Hematopoietic multipotent progenitor cell (in vitro differentiated cells): ENCODE measurements around the gene PBRM1. TPM values are rescaled to one million over a fixed set of nuclear protein-coding genes. Genes with fewer than 3 reads are reported as not detected.

ENCODE experiments used
- DNase-seq, 3 donors: peaks; one replicate each; pipeline ENCODE4 v3.0.0-alpha.2; 2011 to 2015; ENCODE audit warnings: low read depth in 2 of 3, low spot score in 2 of 3
- total RNA-seq: library from RNA; depleted of rRNA; stranded (reverse); fragments of >200 nt; gene quantifications from one replicate; pipeline ENCODE4 v1.2.3, GENCODE V29; 2012

Gene PBRM1
- total RNA-seq, 1 donor, result 63.3 TPM

DNA sequence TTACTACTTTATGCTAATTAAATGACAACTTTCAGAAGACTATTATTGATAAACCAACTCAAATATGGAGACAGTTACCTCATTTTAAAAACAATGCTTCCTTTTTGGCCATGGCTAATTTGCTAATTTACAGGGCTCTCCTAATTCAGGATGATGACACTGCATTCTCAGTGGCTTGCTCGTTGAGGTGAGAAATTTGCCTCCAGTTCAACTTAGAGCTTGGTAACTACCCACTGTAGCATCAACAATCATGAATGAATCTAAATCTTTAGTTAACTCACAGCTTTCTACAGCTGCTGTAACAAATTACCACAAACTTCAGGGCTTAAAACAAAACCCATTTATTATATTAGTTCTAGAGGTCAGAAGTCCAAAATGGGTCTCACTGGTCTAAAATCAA is 14.0 kb downstream of the PBRM1 start:
- no peak for DNase-seq

DNA sequence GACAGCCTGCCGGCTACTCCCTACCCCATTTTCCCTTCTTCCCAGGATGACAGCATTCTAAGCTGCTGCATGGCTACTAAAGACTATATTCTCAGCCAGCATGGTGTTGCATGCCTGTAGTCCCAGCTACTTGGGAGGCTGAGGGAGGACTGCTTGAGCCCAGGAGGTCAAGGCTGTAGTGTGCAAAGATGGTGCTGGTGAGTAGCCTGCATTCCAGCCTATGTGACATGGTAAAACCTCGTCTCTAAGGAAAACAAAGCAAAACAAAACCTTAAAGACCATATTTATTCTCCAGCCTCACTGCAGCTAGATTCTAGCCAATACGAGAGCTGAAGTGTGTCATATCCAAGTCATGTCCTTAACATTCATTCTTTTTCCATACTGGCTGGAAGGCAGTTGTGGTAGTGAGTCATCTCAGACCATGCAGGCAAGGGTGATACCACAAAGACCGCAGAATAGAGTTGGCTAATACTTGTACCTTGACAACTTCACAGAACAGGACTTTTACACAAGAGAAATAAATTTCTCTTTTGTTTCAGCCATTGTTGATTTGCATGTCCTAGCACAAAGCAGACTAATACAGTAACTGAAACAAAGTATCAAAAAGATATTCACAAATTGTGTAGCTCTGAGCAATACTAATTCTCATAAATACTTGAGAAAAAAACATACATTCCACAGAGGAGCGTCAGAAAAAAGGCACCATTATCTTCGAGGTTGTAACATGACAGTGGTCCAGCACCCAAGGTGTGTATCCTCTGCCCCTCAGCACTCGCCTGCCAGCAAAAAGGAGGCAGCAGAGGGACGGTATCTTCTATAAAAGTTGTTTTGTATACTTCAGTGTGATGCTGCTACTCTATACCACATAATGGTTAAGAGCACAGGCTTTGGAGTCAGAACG is 14.8 kb downstream of the PBRM1 start:
- DNase-seq, result peak in 2 of 3 donors; percentile 45 to 74

DNA sequence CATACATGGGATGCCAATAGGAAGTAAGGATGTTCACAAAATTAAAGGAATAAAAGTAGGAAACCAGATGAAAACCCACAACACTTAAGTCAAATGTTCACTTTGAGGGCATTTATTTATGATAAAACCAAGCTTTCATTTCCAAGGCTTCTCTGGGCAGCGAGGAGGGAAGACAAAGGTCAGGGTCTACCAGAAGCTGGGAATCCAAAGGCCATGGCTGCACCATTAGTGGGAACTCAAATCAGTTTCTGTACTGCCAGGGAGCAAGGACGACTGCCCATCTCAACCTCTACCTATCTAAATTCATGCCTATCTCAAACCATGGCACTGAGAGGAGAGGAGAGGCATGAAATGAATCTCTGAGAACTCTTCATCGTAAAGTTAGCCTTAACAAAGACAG is 22.6 kb downstream of the PBRM1 start:
- DNase-seq, result no peak

DNA sequence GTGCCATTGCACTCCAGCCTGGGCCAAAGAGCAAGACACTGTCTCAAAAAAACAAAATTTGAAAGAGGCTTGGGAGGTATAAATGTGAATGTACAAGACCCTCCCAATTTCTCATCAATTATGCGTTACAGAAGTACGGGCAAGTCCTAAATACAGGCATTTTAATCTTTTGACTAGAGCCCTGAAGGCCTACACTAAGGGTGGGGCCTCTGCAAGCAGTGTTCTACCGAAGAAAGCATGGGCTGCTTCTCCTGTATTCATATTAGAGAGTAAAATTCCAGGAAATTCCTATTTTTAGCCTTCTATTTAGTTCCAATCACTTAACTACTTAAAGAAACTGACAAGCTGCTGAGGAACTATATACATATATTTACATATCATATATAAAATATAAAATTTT is 25.7 kb downstream of the PBRM1 start:
- DNase-seq, result no peak

DNA sequence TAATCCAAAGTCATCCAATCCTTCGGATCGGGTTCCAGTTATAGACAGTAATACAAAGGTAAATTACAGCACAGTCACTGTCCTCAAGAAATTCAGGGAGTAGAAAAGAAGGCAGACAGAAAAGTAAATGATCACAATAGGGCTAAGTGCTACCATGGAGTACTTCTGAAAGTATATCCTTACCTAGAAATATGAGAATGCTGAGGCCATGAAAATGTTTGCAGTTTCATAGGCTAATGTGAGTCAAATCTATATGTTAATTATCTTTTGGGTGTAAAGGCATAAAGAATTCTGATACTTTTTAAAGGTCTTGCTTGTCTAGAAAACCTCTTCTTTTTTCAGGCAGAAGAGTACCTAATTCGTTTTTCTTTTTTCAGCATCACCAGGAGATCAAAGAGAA is 29.8 kb downstream of the PBRM1 start:
- DNase-seq, result no peak

DNA sequence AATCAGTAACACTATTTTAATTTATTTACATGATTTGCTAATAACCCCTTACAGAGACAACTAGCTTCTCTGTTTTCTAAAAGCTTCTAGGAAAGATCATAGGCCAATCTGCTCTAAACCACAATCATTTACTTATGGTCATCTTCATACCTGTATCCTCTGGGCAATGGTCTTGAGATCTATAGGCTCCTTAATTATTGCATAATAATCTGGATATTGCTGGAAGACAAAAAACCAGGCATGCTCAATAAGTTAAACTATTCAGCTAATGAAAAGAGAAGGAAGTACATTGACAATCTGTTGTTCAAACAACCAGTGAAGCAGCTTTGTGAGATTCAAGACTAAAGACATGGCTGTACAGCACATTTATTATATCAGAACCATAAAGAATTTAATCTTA is 34.1 kb downstream of the PBRM1 start:
- no peak for DNase-seq

DNA sequence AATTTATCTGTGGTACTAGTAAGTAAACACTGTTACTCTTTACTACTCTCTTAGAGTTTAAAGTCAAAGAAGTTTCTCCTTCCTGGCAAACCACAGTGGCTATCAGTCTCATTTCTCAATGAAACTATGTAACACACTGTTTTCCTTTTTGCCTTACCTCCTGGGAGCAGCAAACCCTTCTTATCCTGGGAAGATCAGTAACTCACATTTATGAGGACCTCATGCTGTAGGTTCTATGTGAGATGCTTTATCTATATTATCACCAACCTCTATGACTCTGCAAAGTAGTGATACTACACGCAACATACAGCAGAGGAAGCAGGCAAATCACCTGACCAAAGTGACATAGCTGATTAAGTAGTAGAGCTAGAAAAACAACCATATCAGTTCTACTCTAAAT is 35.3 kb downstream of the PBRM1 start:
- DNase-seq, result peak in 2 of 3 donors; percentile 26 to 51

DNA sequence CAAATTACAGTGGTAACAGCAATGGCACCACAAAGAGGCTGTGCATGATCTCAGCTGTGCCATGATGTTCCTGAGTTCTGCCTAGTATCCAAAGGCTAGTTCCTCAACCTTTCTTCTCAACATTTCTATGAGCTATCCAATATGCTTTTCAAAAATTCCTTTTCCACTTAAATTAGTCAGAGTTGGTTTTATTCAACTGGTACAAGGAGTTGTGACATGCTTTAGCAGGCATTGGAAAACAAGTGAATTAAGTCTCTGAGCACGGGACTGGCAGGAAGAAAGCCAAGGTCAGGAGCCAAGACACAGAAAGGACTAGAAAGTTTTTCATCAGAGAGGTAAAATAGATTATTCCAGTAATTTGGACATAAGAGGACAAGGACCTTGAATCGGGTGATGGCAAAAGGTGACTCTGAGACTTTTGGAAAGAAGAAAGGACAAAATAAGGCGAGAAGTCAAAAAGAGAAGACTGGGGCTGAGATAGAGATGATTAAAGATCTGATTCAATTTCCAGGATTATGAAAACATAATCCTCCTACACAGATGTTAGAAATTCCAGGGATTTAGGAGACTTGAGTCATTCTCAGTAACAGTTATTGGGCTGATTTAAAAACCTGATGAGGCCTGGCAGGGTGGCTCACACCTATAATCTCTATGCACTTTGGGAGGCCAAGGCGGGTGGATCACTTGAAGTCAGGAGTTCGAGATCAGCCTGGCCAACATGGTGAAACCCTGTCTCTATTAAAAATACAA is 36.1 kb downstream of the PBRM1 start:
- no peak for DNase-seq

DNA sequence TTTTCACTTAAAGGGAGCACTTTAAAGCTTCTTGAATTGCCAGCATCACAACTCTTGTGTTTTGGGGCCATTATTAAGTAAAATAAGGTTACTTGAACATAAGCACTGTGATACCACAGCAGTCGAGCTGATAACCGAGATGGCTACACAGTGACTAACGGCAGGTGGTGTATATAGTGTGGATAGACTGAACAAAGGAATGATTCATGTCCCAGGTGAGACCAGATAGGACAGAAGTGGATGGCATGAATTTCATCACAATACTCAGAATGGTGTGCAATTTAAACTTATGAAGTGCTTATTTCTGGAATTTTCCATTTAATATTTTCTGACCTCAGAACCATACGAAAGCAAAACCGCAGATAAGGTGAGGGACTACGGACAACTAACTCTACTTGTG is 40.2 kb downstream of the PBRM1 start:
- no peak for DNase-seq

DNA sequence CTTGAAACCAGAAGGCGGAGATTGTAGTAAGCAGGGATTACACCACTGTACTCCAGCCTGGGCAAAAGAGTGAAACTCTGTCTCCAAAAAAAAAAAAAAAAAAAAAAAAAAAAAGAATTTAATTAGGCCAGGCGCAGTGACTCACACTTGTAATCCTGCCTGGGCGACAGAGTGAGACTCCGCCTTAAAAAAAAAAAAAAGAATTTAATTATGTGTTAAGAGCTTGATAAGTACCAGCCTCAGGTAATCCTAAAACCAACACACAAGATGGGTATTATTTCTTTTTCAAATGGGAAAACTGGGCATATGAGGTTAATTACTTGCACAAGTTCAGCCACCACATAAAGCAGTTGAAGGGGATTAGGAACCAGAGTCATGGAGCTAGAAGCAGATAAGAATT is 49.0 kb downstream of the PBRM1 start:
- no peak for DNase-seq

DNA sequence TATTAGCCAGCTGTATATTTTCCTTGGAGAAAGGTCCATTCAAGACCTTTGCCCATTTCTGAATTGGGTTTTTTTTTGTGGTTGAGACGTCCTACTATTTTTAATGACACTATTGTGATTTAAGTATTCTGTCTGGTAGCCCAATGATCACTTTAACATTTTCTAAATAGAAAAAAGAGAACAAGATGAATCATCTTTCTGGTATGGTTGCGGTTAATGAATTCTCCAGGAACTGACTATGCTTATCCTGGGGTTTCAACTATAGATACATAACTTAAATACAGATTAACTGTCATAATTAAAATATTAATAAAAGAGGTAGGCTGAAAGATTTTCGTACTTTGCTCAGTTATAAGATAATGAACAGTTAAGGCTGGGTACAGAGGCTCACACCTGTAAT is 51.9 kb downstream of the PBRM1 start:
- DNase-seq, result no peak

DNA sequence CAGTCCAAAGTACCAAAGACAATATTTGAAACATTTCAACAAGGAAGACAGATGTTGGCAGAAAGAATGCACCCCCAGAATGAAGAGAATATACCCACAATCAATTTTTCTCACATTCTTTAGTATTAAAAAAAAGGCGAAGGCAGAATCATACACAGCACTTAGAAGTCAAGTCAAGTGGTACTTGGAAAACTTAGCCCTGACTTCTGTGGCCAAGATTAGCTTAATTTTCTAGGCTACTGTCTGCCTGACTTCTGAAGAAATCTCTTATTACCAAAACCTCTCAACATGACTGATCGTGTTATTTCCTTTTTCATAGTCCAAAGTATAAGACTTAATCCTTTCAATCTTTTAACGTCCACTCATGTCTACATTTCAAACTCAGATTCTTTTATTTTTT is 60.7 kb downstream of the PBRM1 start:
- no peak for DNase-seq

DNA sequence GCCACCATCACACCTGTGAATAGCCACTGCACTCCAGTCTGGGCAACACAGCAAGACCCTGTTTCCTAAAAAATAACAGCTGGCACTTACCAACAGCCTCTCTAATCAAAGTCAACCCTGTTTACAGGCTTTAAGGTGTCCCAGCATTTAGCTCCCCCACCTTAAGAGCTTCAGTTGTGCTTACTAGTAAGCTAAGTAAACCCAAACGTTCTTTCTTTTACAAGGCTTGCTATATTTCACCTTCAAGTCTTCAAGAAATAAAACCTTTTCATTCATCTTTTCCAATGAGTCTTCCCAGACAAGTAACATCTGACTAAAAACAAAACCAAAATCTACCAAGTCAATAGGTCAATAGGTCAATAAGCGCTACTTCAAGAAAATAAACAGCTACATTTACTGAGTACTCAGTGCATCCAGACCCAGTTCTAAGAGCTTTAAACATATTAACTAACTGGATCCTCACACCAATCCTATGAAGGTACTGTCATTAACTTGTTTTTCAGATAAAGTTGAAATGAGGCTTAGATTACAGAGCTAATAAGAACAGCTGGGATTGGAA is 62.4 kb downstream of the PBRM1 start:
- no peak for DNase-seq

DNA sequence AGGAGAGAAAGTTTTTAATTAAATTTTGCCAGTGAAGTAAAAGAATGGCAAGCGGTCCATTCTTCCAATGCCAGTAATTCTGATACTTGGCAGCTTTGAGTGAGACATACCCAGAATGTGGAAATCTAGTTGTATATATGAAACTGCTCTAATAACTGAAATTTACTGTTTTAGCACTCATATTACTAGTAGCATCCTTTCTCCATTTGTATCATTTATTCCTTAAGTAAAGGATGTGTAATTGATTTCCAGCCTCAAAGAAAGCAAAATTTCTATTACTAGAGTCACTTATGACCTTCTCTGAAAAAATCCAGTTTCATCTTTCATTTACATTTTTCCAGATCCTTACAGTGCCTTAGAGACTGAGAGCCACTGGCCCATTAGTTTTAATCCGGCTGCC is 65.1 kb downstream of the PBRM1 start:
- DNase-seq, result no peak

DNA sequence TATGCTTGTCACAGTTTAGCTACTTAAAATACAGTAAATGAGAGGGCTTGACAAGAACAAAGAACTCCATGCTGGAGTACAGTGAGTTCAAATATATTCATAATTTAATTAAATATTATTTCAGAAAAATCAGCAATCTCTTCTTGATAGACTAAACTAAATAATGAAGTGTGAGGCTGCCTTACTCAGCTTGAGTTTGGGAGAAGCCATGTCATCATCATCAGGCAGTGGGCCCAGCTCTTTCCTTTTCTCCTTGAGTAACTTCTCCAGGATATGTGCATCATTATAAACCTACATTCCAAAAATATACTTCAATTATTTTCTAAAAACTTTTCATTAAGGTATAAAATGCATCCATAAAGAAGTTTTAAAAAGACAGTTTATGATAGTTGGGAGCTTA is 70.5 kb downstream of the PBRM1 start:
- DNase-seq, result no peak

DNA sequence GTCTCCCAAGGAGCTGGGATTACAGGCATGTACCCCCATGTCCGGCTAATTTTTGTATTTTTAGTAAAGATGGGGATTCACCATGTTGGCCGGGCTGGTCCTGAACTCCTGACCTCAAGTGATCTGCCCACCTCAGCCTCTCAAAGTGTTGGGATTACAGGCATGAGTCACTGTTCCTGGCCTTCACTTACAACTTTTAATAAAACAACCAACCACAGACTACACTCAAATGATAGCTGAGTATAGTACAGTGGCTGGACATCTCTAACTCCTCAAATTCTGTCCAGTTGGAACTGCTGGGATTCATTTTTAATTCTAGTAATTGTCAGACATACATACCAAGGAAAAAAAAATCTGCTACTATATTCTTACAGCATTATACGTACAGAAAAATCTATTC is 71.0 kb downstream of the PBRM1 start:
- DNase-seq, result no peak

DNA sequence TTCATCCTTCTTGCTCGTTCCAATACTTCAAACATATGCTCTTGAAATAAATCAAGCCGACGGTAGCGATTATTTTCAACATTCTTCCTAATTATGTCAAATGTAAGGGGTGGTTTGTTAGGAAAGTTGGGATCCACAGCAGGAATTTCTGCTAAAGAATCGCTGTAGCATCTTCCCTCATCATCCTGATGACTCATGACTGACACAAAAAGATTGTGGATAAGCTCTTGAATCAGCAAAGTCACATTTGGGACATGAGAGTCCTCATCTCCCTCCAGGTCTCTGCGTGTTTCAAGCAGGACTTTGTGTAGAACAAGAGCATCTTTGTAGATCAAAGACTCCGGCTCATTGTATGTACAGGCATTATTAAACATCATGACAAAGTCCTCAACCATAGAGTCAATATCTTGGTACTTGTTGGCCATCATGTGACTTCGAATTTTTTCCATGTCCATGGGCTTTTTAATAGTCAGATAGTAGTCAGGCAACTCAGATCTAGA is 76.3 kb downstream of the PBRM1 start:
- no peak for DNase-seq

DNA sequence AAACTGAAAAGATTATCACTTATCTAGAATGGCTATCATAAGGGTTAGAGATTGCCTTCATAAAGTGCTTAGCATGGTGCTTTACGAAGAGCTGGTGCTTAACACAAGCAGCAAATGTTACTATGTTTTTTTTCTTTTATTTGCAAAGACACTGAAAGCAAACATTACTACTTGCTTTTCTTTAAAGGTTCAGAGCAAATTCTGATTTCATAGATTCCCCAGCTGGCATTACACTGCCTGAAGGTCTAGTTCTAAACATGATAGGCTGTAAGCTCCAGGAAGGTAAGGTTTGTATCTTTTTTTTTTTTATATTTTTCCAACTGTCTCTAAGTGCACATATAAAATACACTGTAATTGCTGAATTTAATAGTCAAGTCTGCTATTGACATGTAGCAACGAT is 77.4 kb downstream of the PBRM1 start:
- DNase-seq, result no peak

DNA sequence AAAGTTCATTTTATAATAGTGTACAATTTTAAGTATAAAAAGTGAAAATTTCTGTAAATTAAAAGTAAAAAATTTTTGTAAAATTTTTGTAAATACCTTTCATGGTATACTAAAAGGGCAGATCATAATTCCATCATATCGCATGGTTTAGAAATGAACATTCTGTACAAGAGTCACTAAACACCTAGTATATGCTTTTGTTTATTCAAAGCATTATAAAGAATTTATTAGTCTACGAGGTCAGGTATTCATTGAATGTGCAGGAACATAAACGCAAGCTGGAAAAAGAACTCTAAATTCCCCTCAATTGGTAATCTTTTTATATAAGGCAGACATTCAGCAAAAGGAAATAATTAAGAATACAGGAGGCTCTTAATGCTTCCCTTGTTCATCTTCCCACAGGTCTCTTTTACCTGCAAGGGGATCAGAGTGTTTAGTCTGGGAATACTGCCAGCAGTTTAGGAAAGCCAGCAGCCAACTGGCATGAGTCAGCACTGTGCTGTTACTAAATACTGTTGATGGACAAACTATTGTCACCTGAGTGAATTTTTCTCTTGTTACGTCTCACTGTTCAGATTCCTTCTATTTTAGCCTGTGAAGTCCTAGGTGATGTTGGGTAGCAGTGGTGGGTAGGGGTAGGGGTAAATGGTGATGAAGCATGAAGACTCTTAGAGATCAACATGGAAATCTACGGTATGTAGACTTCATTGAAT is 79.2 kb downstream of the PBRM1 start:
- DNase-seq, result no peak

DNA sequence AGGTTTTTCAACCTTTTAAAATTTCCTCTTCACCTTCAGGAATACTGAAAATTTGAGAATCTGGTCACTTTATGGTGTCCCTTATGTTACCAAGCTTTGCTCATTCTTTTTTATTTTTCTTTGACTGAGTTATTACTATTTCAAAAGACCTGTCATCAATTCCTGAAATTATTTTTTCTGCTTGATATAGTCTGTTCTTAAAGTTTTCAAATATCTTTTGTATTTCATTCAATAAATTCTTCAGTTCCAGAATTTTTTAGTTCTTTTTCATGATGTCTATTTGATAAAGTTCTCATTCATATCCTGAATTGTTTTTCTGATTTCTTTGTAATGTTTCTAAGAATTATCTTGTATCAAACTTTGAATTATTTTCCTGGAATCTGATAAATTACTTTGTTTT is 85.5 kb downstream of the PBRM1 start:
- peak in 1 of 3 donors; percentile 7 for DNase-seq

DNA sequence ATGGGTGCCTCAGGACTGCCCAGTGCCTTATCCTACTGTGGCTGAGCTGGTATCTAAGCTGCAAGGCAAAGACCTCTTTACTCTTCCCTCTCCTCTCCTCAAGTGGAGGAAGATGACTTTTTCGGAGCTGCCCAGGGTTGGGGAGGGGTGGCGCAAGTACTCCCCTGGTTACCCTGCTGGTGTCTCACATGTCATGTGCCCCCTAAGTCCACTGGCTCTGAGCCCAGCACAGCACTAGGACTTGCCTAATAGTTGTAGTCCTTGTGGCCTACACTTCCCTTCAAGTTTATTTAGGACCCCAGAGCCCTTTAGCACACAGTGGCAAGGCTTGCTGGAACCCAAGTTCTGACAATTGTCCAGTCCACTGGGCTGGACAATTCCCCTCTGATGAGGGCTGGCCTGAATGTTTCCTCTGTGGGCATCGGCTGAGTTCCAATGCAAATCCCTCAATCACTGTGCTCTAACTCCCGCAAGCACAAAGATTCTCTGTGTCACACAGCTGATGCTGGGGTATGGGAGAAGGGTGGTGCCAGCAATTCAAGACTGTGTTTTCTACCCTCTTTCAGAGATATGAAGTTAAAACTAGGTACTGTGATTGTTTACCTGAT is 89.0 kb downstream of the PBRM1 start:
- DNase-seq, result no peak
